Neural progenitor cell (in vitro differentiated cells): ENCODE measurements around the gene SLC48A1. TPM values are rescaled to one million over a fixed set of nuclear protein-coding genes. Genes with fewer than 3 reads are reported as not detected.

Experiments
- DNase-seq: peaks from one replicate; pipeline ENCODE4 v3.0.0-alpha.2; 2016; ENCODE audit warnings: low spot score
- H2AFZ ChIP-seq: fragments of 200-600 bp; sonication (generic); replicated peaks from 2 replicates; pipeline ENCODE4 v1.6.1; 2016; ENCODE audit warnings: antibody characterized with exemption
- H3F3A ChIP-seq: fragments of 200-600 bp; sonication (generic); 2 replicates; pipeline ENCODE4 v1.6.1; 2016; ENCODE audit warnings: antibody characterized with exemption, low read depth
- H3K27ac ChIP-seq: fragments of 200-600 bp; sonication (generic); 2 replicates; pipeline ENCODE4 v1.5.1; 2016; ENCODE audit warnings: mild to moderate bottlenecking
- H3K27me3 ChIP-seq: fragments of 200-600 bp; sonication (generic); 2 replicates; pipeline ENCODE4 v1.6.1; 2016; ENCODE audit warnings: mild to moderate bottlenecking, moderate library complexity
- H3K36me3 ChIP-seq: fragments of 200-600 bp; sonication (generic); 2 replicates; pipeline ENCODE4 v1.5.1; 2016
- H3K4me1 ChIP-seq: fragments of 200-600 bp; sonication (generic); 2 replicates; pipeline ENCODE4 v1.6.1; 2016; ENCODE audit warnings: mixed run types
- H3K4me2 ChIP-seq: fragments of 200-600 bp; sonication (generic); 2 replicates; pipeline ENCODE4 v1.6.1; 2016
- H3K4me3 ChIP-seq: fragments of 200-600 bp; sonication (generic); 2 replicates; pipeline ENCODE4 v1.5.1; 2016
- H3K79me2 ChIP-seq: fragments of 200-600 bp; sonication (generic); 2 replicates; pipeline ENCODE4 v1.6.1; 2016; ENCODE audit warnings: low read depth
- H3K9ac ChIP-seq: fragments of 200-600 bp; sonication (generic); 2 replicates; pipeline ENCODE4 v1.6.1; 2016
- H3K9me3 ChIP-seq: fragments of 200-600 bp; sonication (generic); 2 replicates; pipeline ENCODE4 v1.5.1; 2016; ENCODE audit warnings: low read depth
- H4K20me1 ChIP-seq: fragments of 200-600 bp; sonication (generic); 2 replicates; pipeline ENCODE4 v1.6.1; 2016; ENCODE audit warnings: low read depth
- H3K27ac Mint-ChIP-seq: 3 replicates; pipeline ENCODE4 v1.8.0; 2021; ENCODE audit warnings: mixed read lengths
- H3K27me3 Mint-ChIP-seq: 2 replicates; pipeline ENCODE4 v1.8.0; 2022; ENCODE audit warnings: low read depth, mild to moderate bottlenecking, inconsistent platforms, moderate library complexity, mixed read lengths; ENCODE audit not compliant: insufficient read depth
- H3K36me3 Mint-ChIP-seq: 3 replicates; pipeline ENCODE4 v1.8.0; 2021; ENCODE audit warnings: mixed read lengths
- H3K4me1 Mint-ChIP-seq: 3 replicates; pipeline ENCODE4 v1.8.0; 2021; ENCODE audit warnings: mixed read lengths
- H3K4me3 Mint-ChIP-seq: 3 replicates; pipeline ENCODE4 v1.8.0; 2021; ENCODE audit warnings: mild to moderate bottlenecking, moderate library complexity, mixed read lengths
- H3K9me3 Mint-ChIP-seq: 3 replicates; pipeline ENCODE4 v1.8.0; 2020; ENCODE audit warnings: mixed read lengths
- EZH2 ChIP-seq: fragments of 200-600 bp; sonication (generic); IDR thresholded peaks from 2 replicates; pipeline ENCODE4 v1.6.1; 2017; ENCODE audit warnings: antibody characterized with exemption, mild to moderate bottlenecking, moderate library complexity
- EZH2phosphoT487 ChIP-seq: fragments of 200-600 bp; sonication (generic); IDR thresholded peaks from 2 replicates; pipeline ENCODE4 v1.6.1; 2017; ENCODE audit warnings: antibody characterized with exemption
- total RNA-seq: library from RNA; depleted of rRNA; stranded (reverse); fragments of >200 nt; gene quantifications from 2 replicates; pipeline ENCODE4 v1.2.3, GENCODE V29; 2015; ENCODE audit warnings: low replicate concordance
- TF ChIP-seq, protein P1 (sequence below): fragments of 200-600 bp; sonication (generic); IDR thresholded peaks from 2 replicates; pipeline ENCODE4 v1.5.1; 2017; ENCODE audit warnings: antibody characterized with exemption, mild to moderate bottlenecking

SLC48A1 gene
- 8.3 and 16.7 TPM in 2 replicates for total RNA-seq

DNA sequence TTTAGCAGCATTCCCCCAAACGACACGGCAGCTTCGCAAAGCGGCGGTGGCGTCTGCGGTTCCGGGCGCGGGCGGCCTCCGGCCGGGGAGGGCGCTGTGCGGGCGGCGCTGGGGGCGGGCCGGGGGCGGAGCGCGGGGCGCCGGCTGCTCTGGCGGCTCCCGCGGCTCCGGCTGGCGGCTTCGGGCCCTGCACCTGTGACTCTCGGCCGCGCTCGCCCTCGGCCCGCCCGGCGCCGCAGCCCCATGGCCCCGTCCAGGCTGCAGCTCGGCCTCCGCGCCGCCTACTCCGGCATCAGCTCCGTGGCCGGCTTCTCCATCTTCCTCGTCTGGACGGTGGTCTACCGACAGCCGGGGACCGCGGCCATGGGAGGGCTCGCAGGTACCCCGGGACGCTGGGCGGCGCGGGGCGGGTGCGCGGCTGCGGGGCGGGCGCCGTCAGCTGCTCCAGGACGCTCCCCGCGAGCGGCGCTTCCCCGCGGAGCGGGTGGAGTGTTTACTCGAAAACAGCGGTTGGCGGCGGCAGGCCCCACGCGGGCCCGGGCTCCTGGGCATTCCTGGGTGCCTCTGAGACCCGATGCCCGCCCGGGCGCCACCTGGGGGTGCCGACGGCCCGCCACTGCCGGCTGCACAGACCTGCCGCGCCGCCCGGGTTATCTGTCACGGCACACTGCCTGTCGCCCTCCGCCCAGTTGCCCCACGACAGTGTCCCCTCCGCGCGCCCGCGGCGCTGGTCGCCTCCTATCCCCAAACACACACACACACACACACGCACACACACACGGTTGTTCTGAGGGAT lies at the start of gene SLC48A1:
SLC48A1 (plus strand) TSS at position 177 of the 796 bp plus-strand sequence; CDS start at position 244, 67 bp downstream.
- Histone ChIP-seq H3K4me3 (peak within 1 kb of the TSS; percentile 100), H3K4me2 (peak within 1 kb of the TSS; percentile 93), H3K36me3 (no peaks in the 10 kb centered on the region), H3F3A (peaks cover 27% of the 10 kb centered on the region), H3K27ac (no peak within 1 kb of the TSS), H3K9me3 (no peaks in the 10 kb centered on the region), H3K27me3 (peaks cover 23% of the 10 kb centered on the region), H2AFZ (peak within 1 kb of the TSS; percentile 100), H3K79me2 (no peaks in the 10 kb centered on the region), H4K20me1 (no peaks in the 10 kb centered on the region), H3K4me1 (peaks cover 8% of the 10 kb centered on the region), H3K9ac (peak within 1 kb of the TSS; percentile 69)
- peak; percentile 93 for DNase-seq
- H3K27ac Mint-ChIP-seq = peak within 1 kb of the TSS; percentile 76
- peak within 1 kb of the TSS; percentile 93 for H3K4me3 Mint-ChIP-seq
- H3K9me3 Mint-ChIP-seq = no peaks in the 10 kb centered on the region
- H3K36me3 Mint-ChIP-seq = no peaks in the 10 kb centered on the region
- TF ChIP-seq EZH2phosphoT487 (no peak), EZH2 (no peak)
- TF ChIP-seq, protein P1, sequence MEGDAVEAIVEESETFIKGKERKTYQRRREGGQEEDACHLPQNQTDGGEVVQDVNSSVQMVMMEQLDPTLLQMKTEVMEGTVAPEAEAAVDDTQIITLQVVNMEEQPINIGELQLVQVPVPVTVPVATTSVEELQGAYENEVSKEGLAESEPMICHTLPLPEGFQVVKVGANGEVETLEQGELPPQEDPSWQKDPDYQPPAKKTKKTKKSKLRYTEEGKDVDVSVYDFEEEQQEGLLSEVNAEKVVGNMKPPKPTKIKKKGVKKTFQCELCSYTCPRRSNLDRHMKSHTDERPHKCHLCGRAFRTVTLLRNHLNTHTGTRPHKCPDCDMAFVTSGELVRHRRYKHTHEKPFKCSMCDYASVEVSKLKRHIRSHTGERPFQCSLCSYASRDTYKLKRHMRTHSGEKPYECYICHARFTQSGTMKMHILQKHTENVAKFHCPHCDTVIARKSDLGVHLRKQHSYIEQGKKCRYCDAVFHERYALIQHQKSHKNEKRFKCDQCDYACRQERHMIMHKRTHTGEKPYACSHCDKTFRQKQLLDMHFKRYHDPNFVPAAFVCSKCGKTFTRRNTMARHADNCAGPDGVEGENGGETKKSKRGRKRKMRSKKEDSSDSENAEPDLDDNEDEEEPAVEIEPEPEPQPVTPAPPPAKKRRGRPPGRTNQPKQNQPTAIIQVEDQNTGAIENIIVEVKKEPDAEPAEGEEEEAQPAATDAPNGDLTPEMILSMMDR = peak; percentile 32
- H3K4me1 Mint-ChIP-seq = peaks cover 29% of the 10 kb centered on the region
- H3K27me3 Mint-ChIP-seq = peaks cover 12% of the 10 kb centered on the region

DNA sequence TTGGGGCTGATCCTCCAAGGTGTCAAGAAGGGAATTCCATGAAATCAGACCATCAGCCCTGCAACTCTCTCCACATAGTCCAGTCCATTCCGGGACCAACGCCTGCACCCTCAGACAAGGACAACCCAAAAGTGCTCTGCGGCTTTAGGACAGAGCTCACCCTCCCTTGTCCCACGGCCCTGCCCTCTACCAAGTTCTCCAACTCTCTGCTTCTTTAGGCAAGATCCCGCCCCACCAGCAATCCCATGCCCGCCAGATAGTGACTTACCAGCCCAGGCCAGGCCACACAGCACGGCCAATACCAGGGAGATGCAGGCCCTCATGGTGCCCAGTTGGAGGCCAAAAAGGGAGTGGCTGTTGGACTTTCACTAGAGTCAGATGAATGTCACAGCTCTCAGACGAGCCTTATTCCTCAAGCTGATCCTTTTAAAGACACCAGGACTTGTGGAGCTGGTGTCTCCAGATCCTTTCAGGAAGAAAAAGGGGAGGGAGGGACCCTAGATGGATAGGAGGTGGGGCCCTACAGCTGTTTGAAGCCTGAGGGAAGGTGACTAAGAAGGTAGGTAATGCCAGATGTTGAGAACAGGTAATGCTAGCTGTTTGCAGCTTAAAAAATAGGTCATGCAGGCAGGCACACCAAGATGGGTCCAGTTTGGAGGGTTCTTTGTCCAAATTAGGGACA lies 47.8 kb upstream of the SLC48A1 start, which contains the start of gene ENDOU:
ENDOU (minus strand) TSS at position 400 of the 682 bp plus-strand sequence; CDS start at position 323, 77 bp downstream.
- H3K4me2 ChIP-seq = no peak within 1 kb of the TSS
- no peaks in the 10 kb centered on the region for H4K20me1 ChIP-seq
- H2AFZ ChIP-seq = no peak within 1 kb of the TSS
- Mint-ChIP-seq H3K4me1 (peaks cover 3% of the 10 kb centered on the region), H3K36me3 (no peaks in the 10 kb centered on the region), H3K4me3 (no peak within 1 kb of the TSS), H3K27me3 (peaks cover 4% of the 10 kb centered on the region), H3K9me3 (no peaks in the 10 kb centered on the region), H3K27ac (peak within 1 kb of the TSS; percentile 35)
- H3K4me3 ChIP-seq = no peak within 1 kb of the TSS
- DNase-seq = no peak
- TF ChIP-seq, protein P1 = no peak
- TF ChIP-seq EZH2phosphoT487 (no peak), EZH2 (no peak)
- H3F3A ChIP-seq = no peaks in the 10 kb centered on the region
- no peaks in the 10 kb centered on the region for H3K36me3 ChIP-seq
- H3K27ac ChIP-seq = no peak within 1 kb of the TSS
- no peaks in the 10 kb centered on the region for H3K27me3 ChIP-seq
- no peaks in the 10 kb centered on the region for H3K79me2 ChIP-seq
- no peaks in the 10 kb centered on the region for H3K4me1 ChIP-seq
- H3K9ac ChIP-seq = no peak within 1 kb of the TSS
- no peaks in the 10 kb centered on the region for H3K9me3 ChIP-seq

DNA sequence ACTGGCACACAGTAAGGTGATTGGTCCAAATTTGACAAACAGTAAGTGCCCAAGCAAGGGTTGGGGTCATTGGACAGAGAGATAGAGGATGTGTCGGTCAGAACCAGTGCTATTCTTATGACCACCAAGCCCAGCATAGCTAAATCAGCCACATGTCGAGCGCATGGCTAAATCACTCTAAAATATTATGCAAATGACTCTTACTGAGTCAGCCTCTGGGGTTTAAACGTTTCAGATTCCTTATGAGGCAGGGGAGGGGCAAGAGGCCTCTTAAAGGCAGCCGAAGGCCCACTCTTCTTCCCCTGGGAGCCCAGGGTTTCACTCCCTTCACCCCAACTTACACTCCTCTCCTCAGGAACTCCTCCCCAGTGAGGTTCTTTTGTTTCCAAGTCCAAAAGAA lies 47.1 kb upstream of the SLC48A1 start:
- peaks cover 4% of the 10 kb centered on the region for H3K27me3 Mint-ChIP-seq
- no peak overlapping the region for H3K4me2 ChIP-seq
- H3K79me2 ChIP-seq = no peaks in the 10 kb centered on the region
- H3K9me3 ChIP-seq = no peaks in the 10 kb centered on the region
- H4K20me1 ChIP-seq = no peaks in the 10 kb centered on the region
- no peak overlapping the region for H3K27ac ChIP-seq
- no peaks in the 10 kb centered on the region for H3F3A ChIP-seq
- no peaks in the 10 kb centered on the region for H3K27me3 ChIP-seq
- no peak overlapping the region for H3K4me3 ChIP-seq
- TF ChIP-seq EZH2 (no peak), EZH2phosphoT487 (no peak)
- TF ChIP-seq, protein P1 = no peak
- no peak for DNase-seq
- no peaks in the 10 kb centered on the region for H3K36me3 ChIP-seq
- H2AFZ ChIP-seq = no peak overlapping the region
- no peak overlapping the region for H3K9ac ChIP-seq
- H3K4me1 Mint-ChIP-seq = peaks cover 3% of the 10 kb centered on the region
- no peaks in the 10 kb centered on the region for H3K4me1 ChIP-seq
- no peaks in the 10 kb centered on the region for H3K9me3 Mint-ChIP-seq
- H3K36me3 Mint-ChIP-seq = no peaks in the 10 kb centered on the region
- no peak overlapping the region for H3K4me3 Mint-ChIP-seq
- H3K27ac Mint-ChIP-seq = no peak overlapping the region
